Keratinocyte (primary cell): ENCODE measurements around the gene DPYD. TPM values are rescaled to one million over a fixed set of nuclear protein-coding genes. Genes with fewer than 3 reads are reported as not detected.

Experiments used
- DNase-seq: peaks from one replicate; pipeline ENCODE4 v3.0.0-alpha.2; 2011; ENCODE audit warnings: low read depth, missing footprints, low spot score
- FAIRE-seq: peaks from 2 replicates; lab custom pipeline; 2011; peaks lifted over from hg19 to GRCh38; lab: Jason Lieb, UNC
- H2AFZ ChIP-seq: 2 replicates; pipeline ENCODE4 v1.6.0; 2012; ENCODE audit warnings: low read length, control low read depth, inconsistent platforms; ENCODE audit not compliant: control insufficient read depth
- H3K27ac ChIP-seq: 2 replicates; pipeline ENCODE4 v1.5.1; 2011; ENCODE audit warnings: low read length; ENCODE audit not compliant: control insufficient read depth, insufficient read depth
- H3K27me3 ChIP-seq: 3 replicates; pipeline ENCODE4 v1.6.0; 2011; ENCODE audit warnings: low read length; ENCODE audit not compliant: control insufficient read depth, insufficient read depth; ENCODE audit errors: extremely low read depth
- H3K36me3 ChIP-seq, 2 experiments: 2 replicates in 1 of 2; 3 replicates in 1 of 2; pipeline ENCODE4 v1.5.1; 2011; ENCODE audit warnings: low read length in 2 of 2, mild to moderate bottlenecking in 1 of 2; ENCODE audit not compliant: control insufficient read depth in 2 of 2, insufficient read depth in 2 of 2; ENCODE audit errors: extremely low read depth in 1 of 2
- H3K4me1 ChIP-seq: 3 replicates; pipeline ENCODE4 v1.5.1; 2011; ENCODE audit warnings: low read length; ENCODE audit not compliant: control insufficient read depth, insufficient read depth; ENCODE audit errors: extremely low read depth
- H3K4me2 ChIP-seq: 3 replicates; pipeline ENCODE4 v1.6.0; 2011; ENCODE audit warnings: low read depth, low read length; ENCODE audit not compliant: control insufficient read depth, insufficient read depth; ENCODE audit errors: extremely low read depth
- H3K4me3 ChIP-seq, 3 experiments: fragments of 200-600 bp in 1 of 3; sonication (generic) in 1 of 3; 2 replicates in 2 of 3; 3 replicates in 1 of 3; pipeline ENCODE4 v1.5.1; 2011 to 2016; ENCODE audit warnings: low read length in 3 of 3, mild to moderate bottlenecking in 3 of 3, control low read depth in 2 of 3, inconsistent platforms in 1 of 3, low read depth in 1 of 3, mixed read lengths in 1 of 3, mixed run types in 1 of 3, moderate library complexity in 1 of 3; ENCODE audit not compliant: control insufficient read depth in 2 of 3, insufficient read depth in 2 of 3; ENCODE audit errors: extremely low read depth in 1 of 3
- H3K79me2 ChIP-seq: 2 replicates; pipeline ENCODE4 v1.6.0; 2012; ENCODE audit warnings: low read length; ENCODE audit not compliant: control insufficient read depth, insufficient read depth
- H3K9ac ChIP-seq: 3 replicates; pipeline ENCODE4 v1.6.0; 2011; ENCODE audit warnings: low read length; ENCODE audit not compliant: control insufficient read depth, insufficient read depth; ENCODE audit errors: extremely low read depth
- H3K9me1 ChIP-seq: 3 replicates; pipeline ENCODE4 v1.6.0; 2011; ENCODE audit warnings: low read length; ENCODE audit not compliant: control insufficient read depth, insufficient read depth; ENCODE audit errors: extremely low read depth
- H3K9me3 ChIP-seq: 2 replicates; pipeline ENCODE4 v1.5.1; 2012; ENCODE audit warnings: low read depth, low read length; ENCODE audit not compliant: control insufficient read depth
- H4K20me1 ChIP-seq: 3 replicates; pipeline ENCODE4 v1.6.0; 2011; ENCODE audit warnings: low read length; ENCODE audit not compliant: control insufficient read depth, insufficient read depth; ENCODE audit errors: extremely low read depth
- CTCF ChIP-seq, 3 experiments: IDR thresholded peaks in 1 of 3; conservative IDR thresholded peaks in 1 of 3; optimal IDR thresholded peaks in 1 of 3; 2 replicates in 2 of 3; 3 replicates in 1 of 3; pipeline versions ENCODE3 to v1.5.1; 2011; ENCODE audit warnings: low read length in 3 of 3, mild to moderate bottlenecking in 3 of 3, moderate library complexity in 2 of 3, control low read depth in 1 of 3, inconsistent platforms in 1 of 3; ENCODE audit not compliant: insufficient read depth in 2 of 3; ENCODE audit errors: extremely low read depth in 1 of 3
- EZH2 ChIP-seq: IDR thresholded peaks from one replicate; pipeline ENCODE4 v1.6.1; 2012; ENCODE audit warnings: inconsistent platforms, mild to moderate bottlenecking, low read length, moderate library complexity
- dilution Hi-C: fragments of 300-500 bp; cut with MboI; formaldehyde crosslinking; loops from one replicate; pipeline ENCODE4 v1.7.0; 2020; ENCODE audit warnings: low sequenced_read_pairs; ENCODE audit not compliant: extremely low pct_ligation_motif_present
- polyA plus RNA-seq, 5 experiments: library from polyadenylated mRNA; depleted of rRNA in 3 of 5; stranded (reverse) in 3 of 5; stranded (forward) in 1 of 5; unstranded in 1 of 5; fragments of >200 nt; gene quantifications; 1 replicate in 1 of 5; 2 replicates in 3 of 5; 3 replicates in 1 of 5; pipeline versions ENCODE4 v1.2.1 to v1.2.3, GENCODE V29; 2011 to 2012; ENCODE audit warnings: missing spikeins in 2 of 5, low read depth in 1 of 5, low replicate concordance in 1 of 5

Gene DPYD
- polyA plus RNA-seq, 1 donor (not counting 4 experiments of a cell fraction or from before 2014, with no cell fraction given) = 1.9 TPM

GRCh38 chr1:97524211-97524610 lies 396.6 kb downstream of the DPYD start:
- Histone ChIP-seq H4K20me1 (no peaks in the 10 kb centered on the region), H3K79me2 (no peaks in the 10 kb centered on the region), H3K9ac (no peak overlapping the region), H3K4me1 (no peaks in the 10 kb centered on the region), H3K4me2 (no peak overlapping the region), H3K27me3 (no peaks in the 10 kb centered on the region), H3K9me3 (no peaks in the 10 kb centered on the region), H3K27ac (no peak overlapping the region), H3K4me3 (no peak overlapping the region), H2AFZ (no peak overlapping the region), H3K36me3 (no peaks in the 10 kb centered on the region), H3K9me1 (no peaks in the 10 kb centered on the region)
- TF ChIP-seq CTCF (optimal IDR thresholded peaks at IDR 0.05 in 1 of 3, IDR thresholded peaks at IDR 0.05 in 1 of 3, conservative IDR thresholded peaks at IDR 0.05 in 1 of 3; ENCODE audit: extremely low read depth in 1 of 3, insufficient read depth in 2 of 3, low read length in 3 of 3) (no peak), EZH2 (no peak)
- DNase-seq (no peak), FAIRE-seq (no peak)
- dilution Hi-C loops = no loop called here

- FAIRE-seq = no peak
These were observed 404.2 kb downstream of the DPYD start for GRCh38 chr1:97516588-97516987.

More at GRCh38 chr1:97516588-97516987, 404.2 kb downstream of the DPYD start:
- Histone ChIP-seq H3K9me1 (no peaks in the 10 kb centered on the region), H3K4me2 (no peak overlapping the region), H3K27me3 (no peaks in the 10 kb centered on the region), H3K9me3 (no peaks in the 10 kb centered on the region), H3K79me2 (no peaks in the 10 kb centered on the region), H4K20me1 (no peaks in the 10 kb centered on the region), H3K9ac (no peak overlapping the region), H3K4me1 (no peaks in the 10 kb centered on the region), H2AFZ (no peak overlapping the region), H3K27ac (no peak overlapping the region), H3K4me3 (no peak overlapping the region), H3K36me3 (no peaks in the 10 kb centered on the region)
- dilution Hi-C loops = no loop called here
- TF ChIP-seq CTCF (optimal IDR thresholded peaks at IDR 0.05 in 1 of 3, IDR thresholded peaks at IDR 0.05 in 1 of 3, conservative IDR thresholded peaks at IDR 0.05 in 1 of 3; ENCODE audit: extremely low read depth in 1 of 3, insufficient read depth in 2 of 3, low read length in 3 of 3) (no peak), EZH2 (no peak)
- no peak for DNase-seq
